A549 (cell line): Measurements from ENCODE around the gene GPRIN2. TPM values are rescaled to one million over a fixed set of nuclear protein-coding genes. Genes with fewer than 3 reads are reported as not detected.

Source experiments
- ATAC-seq, 2 experiments: fragments of 200-7000 bp in 1 of 2; fragments of >200 bp in 1 of 2; cut with Nextera tagmentation in 1 of 2; cut with Tn5 transposase in 1 of 2; 3 replicates each; pipeline versions ENCODE4 v1.8.0 to v1.9.1; 2018 to 2020; ENCODE audit warnings: mild to moderate bottlenecking in 1 of 2, moderate library complexity in 1 of 2
- CTCF ChIA-PET: fragments of 300-600 bp; sonication (Branson Sonifier 250); formaldehyde crosslinking; extraction: SDS; loops from one replicate; lab custom pipeline; 2021; ENCODE audit warnings: antibody characterized with exemption, inconsistent platforms; lab: Yijun Ruan, JAX
- POLR2A ChIA-PET: fragments of 350-600 bp; formaldehyde crosslinking; extraction: SDS; loops from one replicate; lab custom pipeline; 2021; ENCODE audit warnings: antibody characterized with exemption, inconsistent platforms; lab: Yijun Ruan, JAX
- DNase-seq, 2 experiments: peaks; one replicate each; pipeline versions ENCODE4 v3.0.0 to v3.0.0-alpha.2; 2011 to 2016; ENCODE audit warnings: low read depth in 1 of 2, low spot score in 1 of 2
- FAIRE-seq: peaks from 2 replicates; lab custom pipeline; 2011; peaks lifted over from hg19 to GRCh38; lab: Jason Lieb, UNC
- H3K27ac ChIP-seq, 2 experiments: fragments of >200 bp; sonication (Bioruptor Twin); formaldehyde crosslinking; 3 replicates each; pipeline ENCODE4 v1.5.1; 2016 to 2017
- H3K4me1 ChIP-seq: fragments of >200 bp; sonication (Bioruptor Twin); formaldehyde crosslinking; 3 replicates; pipeline ENCODE4 v1.6.1; 2016
- H3K4me2 ChIP-seq: fragments of >200 bp; sonication (Bioruptor Twin); formaldehyde crosslinking; 3 replicates; pipeline ENCODE4 v1.6.1; 2016
- H3K4me3 ChIP-seq: fragments of >200 bp; sonication (Bioruptor Twin); formaldehyde crosslinking; 3 replicates; pipeline ENCODE4 v1.5.1; 2016
- H3K9me3 ChIP-seq: fragments of >200 bp; sonication (Bioruptor Twin); formaldehyde crosslinking; 3 replicates; pipeline ENCODE4 v1.6.1; 2016
- BHLHE40 ChIP-seq: IDR thresholded peaks from 2 replicates; pipeline ENCODE4 v1.6.1; 2012; ENCODE audit warnings: low read depth, low read length, inconsistent platforms
- CHD4 ChIP-seq: fragments of 200-600 bp; sonication (generic); IDR thresholded peaks from 2 replicates; pipeline ENCODE4 v1.6.1; 2016; ENCODE audit warnings: antibody characterized with exemption, mild to moderate bottlenecking, borderline replicate concordance
- CTCF ChIP-seq: fragments of >200 bp; sonication (Bioruptor Twin); formaldehyde crosslinking; IDR thresholded peaks from 3 replicates; pipeline ENCODE4 v1.5.1; 2016
- EP300 ChIP-seq, 2 experiments: fragments of >200 bp; sonication (Bioruptor Twin); formaldehyde crosslinking; IDR thresholded peaks; 2 replicates in 1 of 2; 3 replicates in 1 of 2; pipeline ENCODE4 v1.6.1; 2016 to 2017
- ESRRA ChIP-seq: fragments of 150-350 bp; IDR thresholded peaks from 2 replicates; pipeline ENCODE4 v1.6.1; 2014; ENCODE audit warnings: mild to moderate bottlenecking, low read length, borderline replicate concordance
- FOSB ChIP-seq: fragments of 250-450 bp; sonication (Bioruptor Pico); IDR thresholded peaks from 2 replicates; pipeline ENCODE4 v1.5.0; 2020; ENCODE audit warnings: mild to moderate bottlenecking, moderate library complexity
- HES2 ChIP-seq: fragments of >200 bp; sonication (Bioruptor Twin); formaldehyde crosslinking; IDR thresholded peaks from 2 replicates; pipeline ENCODE4 v1.6.1; 2016
- JUN ChIP-seq, 2 experiments: fragments of >200 bp; sonication (Bioruptor Twin); formaldehyde crosslinking; IDR thresholded peaks; 2 replicates in 1 of 2; 3 replicates in 1 of 2; pipeline ENCODE4 v1.6.1; 2016 to 2017
- MYC ChIP-seq: IDR thresholded peaks from 2 replicates; pipeline ENCODE4 v1.6.1; 2012; ENCODE audit warnings: mild to moderate bottlenecking, inconsistent platforms, low read length, improper control_type of control experiment, borderline replicate concordance
- NFE2L2 ChIP-seq: fragments of 150-350 bp; conservative IDR thresholded peaks from 2 replicates; pipeline ENCODE4 v1.6.1; 2014; ENCODE audit warnings: low read length
- PHF8 ChIP-seq: fragments of 200-600 bp; sonication (generic); IDR thresholded peaks from 2 replicates; pipeline ENCODE4 v1.6.1; 2016; ENCODE audit warnings: low read depth, mild to moderate bottlenecking, antibody characterized with exemption, moderate library complexity, borderline replicate concordance
- RAD21 ChIP-seq, 2 experiments: fragments of >200 bp in 1 of 2; sonication (Bioruptor Twin) in 1 of 2; formaldehyde crosslinking in 1 of 2; IDR thresholded peaks in 1 of 2; conservative IDR thresholded peaks in 1 of 2; 2 replicates in 1 of 2; 3 replicates in 1 of 2; pipeline ENCODE4 v1.6.1; 2012 to 2018; ENCODE audit warnings: inconsistent platforms in 1 of 2
- RFX5 ChIP-seq: fragments of 450-650 bp; IDR thresholded peaks from 2 replicates; pipeline ENCODE4 v1.7.1; 2014; ENCODE audit warnings: antibody characterized with exemption, mild to moderate bottlenecking, moderate library complexity
- SMC3 ChIP-seq: fragments of >200 bp; sonication (Bioruptor Twin); formaldehyde crosslinking; IDR thresholded peaks from 3 replicates; pipeline ENCODE4 v1.6.1; 2018; ENCODE audit warnings: inconsistent platforms
- WGBS: methylation state at CpG from one replicate; pipeline ENCODE4 v1.1.6; 2017; ENCODE audit errors: missing lambda C conversion rate; 5-methylcytosine and 5-hydroxymethylcytosine counted together
- polyA plus RNA-seq, 4 experiments: library from polyadenylated mRNA; depleted of rRNA in 3 of 4; stranded (reverse); fragments of >200 nt; fragmentation: RNase III in 1 of 4; extraction: RNeasy Plus Mini Kit Qiagen cat#74134 plus additional on column Dnase treatment in 1 of 4; gene quantifications; 2 replicates in 3 of 4; 3 replicates in 1 of 4; pipeline ENCODE4 v1.2.3, GENCODE V29; 2011 to 2017
- TF ChIP-seq, protein P1 (sequence below): IDR thresholded peaks from 2 replicates; pipeline ENCODE4 v1.6.1; 2012
- TF ChIP-seq, protein P2 (sequence below): IDR thresholded peaks from 2 replicates; pipeline ENCODE4 v1.6.1; 2012; ENCODE audit warnings: low read depth, borderline replicate concordance
- TF ChIP-seq, protein P3 (sequence below): fragments of 450-650 bp; IDR thresholded peaks from 2 replicates; pipeline ENCODE4 v1.6.1; 2014; ENCODE audit warnings: antibody characterized with exemption
- TF ChIP-seq, protein P4 (sequence below): fragments of 150-350 bp; IDR thresholded peaks from 2 replicates; pipeline ENCODE4 v1.6.1; 2014; ENCODE audit warnings: low read depth, mild to moderate bottlenecking, low read length
- TF ChIP-seq, protein P5 (sequence below): IDR thresholded peaks from 2 replicates; pipeline ENCODE4 v1.6.1; 2012

Gene GPRIN2
- polyA plus RNA-seq, 2 of the 4 experiments (the other 2 are of a cell fraction): 8.8 to 29.9 TPM

DNA sequence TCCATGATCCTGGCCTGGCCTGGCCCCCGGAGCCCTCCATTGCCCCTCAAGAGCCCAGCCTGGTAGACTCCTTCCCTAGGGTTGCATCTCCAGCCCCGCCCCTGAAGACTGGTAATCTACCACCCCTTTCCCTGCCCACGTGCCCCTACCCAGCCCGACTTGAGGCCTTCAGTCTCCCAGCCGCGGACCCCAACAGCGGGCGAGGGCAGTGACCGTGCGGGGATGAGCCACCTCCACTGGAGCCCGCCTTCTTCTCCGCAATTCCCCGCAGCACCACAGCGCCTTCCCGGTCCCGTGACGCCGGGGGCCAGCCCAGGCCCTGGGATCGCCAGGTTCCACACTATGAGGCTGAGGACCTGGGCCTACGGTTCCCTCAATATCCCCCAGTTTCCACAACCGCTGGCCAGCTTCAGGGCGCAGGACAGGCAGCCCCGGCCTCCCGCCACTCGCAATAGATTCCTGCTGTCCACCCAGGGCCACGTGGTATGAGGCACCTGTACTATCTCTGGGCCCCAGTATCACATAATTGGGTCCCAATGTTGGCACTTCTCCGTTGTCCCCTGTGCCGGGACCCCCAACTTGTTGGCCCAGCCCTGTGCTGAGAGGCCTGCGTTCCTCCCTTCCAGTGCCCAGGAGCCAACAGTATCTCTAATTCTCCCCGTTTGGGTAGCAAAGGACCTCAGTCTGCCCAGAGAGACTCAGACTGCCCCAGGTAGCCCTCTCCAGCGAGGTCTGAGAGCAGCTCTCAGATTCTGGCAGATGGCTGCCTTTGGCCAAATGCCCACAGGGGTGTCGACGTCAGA is 1.1 kb upstream of the GPRIN2 start:
- peak in 1 of 2 experiments; percentile 38 for DNase-seq
- Histone ChIP-seq H3K4me2 (peak overlapping the region; percentile 68), H3K9me3 (no peaks in the 10 kb centered on the region), H3K4me3 (0 out of 3 replicates have a peak overlapping the region, but pooled peaks have one; percentile 70), H3K4me1 (peaks cover 52% of the 10 kb centered on the region), H3K27ac (peak overlapping the region; percentile 88 to 89)
- FAIRE-seq: no peak
- no peak for TF ChIP-seq RFX5
- TF ChIP-seq MYC: no peak
- TF ChIP-seq HES2: 0 out of 2 replicates have a peak, but pooled peaks have one; percentile 20
- ATAC-seq: peak in 1 of 2 experiments; percentile 24; a peak in 3 of 6 replicates
- ChIA-PET CTCF (interaction anchor here (1.5 to 9.4 kb wide), 5 partner anchors 10 to 1218 kb away, joined by 4 to 87 read pairs (median 7); no protein-coding TSS in a partner anchor), POLR2A (interaction anchor here (1.2 to 1.4 kb wide), 2 partner anchors 11 to 13 kb away, joined by 3 to 7 read pairs; no protein-coding TSS in a partner anchor)
- 89% methylated on average over 33 of the region's 33 CpGs for WGBS

DNA sequence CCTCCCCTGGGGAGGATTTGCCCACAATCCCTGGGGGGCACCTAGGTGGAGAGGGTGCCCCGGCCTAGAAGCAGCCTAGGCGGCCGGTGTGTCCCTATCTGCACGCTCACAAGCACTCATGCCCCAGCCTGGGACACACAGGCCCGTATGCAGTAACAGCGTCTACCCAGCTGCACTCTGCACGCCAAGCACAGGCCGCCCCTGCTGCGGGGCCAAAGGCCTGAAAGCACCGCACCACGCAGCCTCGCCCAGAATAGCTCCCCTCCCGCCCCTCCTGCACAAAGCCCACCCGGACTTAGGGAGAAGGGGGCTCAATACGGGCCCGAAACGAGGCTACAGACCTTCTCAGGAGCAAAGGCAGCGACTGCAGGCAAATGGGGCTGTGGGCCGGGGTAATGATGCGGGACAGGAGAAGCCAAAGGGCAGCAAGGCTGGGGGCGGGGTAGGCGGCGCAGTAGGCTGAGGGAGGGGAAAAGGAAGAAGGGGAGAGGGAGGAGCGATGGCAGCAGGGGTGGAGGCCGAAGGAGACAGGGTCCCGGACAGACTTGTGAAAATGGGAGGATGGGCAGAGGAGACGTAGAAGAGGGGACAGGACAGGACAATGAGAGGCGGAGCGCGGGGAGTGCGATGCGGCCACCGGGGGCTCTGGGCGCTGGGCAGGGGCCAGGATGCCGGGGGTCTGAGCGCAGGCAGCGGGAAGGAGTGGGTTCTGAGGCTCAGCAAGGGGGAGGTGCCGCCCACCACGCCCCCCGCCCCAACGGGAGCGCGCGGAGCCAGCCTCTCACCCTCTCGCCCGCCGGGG is 544 bp downstream of the GPRIN2 start:
- no peak for TF ChIP-seq EP300 (IDR thresholded peaks at IDR 0.05)
- TF ChIP-seq, protein P1, sequence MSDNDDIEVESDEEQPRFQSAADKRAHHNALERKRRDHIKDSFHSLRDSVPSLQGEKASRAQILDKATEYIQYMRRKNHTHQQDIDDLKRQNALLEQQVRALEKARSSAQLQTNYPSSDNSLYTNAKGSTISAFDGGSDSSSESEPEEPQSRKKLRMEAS: 0 out of 2 replicates have a peak, but pooled peaks have one; percentile 22
- TF ChIP-seq, protein P2, sequence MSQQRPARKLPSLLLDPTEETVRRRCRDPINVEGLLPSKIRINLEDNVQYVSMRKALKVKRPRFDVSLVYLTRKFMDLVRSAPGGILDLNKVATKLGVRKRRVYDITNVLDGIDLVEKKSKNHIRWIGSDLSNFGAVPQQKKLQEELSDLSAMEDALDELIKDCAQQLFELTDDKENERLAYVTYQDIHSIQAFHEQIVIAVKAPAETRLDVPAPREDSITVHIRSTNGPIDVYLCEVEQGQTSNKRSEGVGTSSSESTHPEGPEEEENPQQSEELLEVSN: no peak
- TF ChIP-seq PHF8: no peak
- TF ChIP-seq JUN (IDR thresholded peaks at IDR 0.05): peak in 1 of 2 experiments; percentile 55; a peak in 1 of 5 replicates
- TF ChIP-seq BHLHE40: no peak
- DNase-seq (peak; percentile 51 to 69), ATAC-seq (peak; percentile 28 to 49), FAIRE-seq (no peak)
- CTCF ChIA-PET: interaction anchor here (1.5 to 9.4 kb wide), 2 partner anchors 9 to 16 kb away, joined by 4 to 87 read pairs; no protein-coding TSS in a partner anchor
- peak overlapping the region; percentile 70 for H3K4me3 ChIP-seq
- peaks cover 68% of the 10 kb centered on the region for H3K4me1 ChIP-seq
- peak overlapping the region; percentile 88 to 89 for H3K27ac ChIP-seq
- no peaks in the 10 kb centered on the region for H3K9me3 ChIP-seq
- peak overlapping the region; percentile 68 for H3K4me2 ChIP-seq
- 51% methylated on average over 47 of the region's 47 CpGs for WGBS
- POLR2A ChIA-PET: interaction anchor here (0.6 to 1.4 kb wide), 4 partner anchors 9 to 40 kb away, joined by 3 to 9 read pairs (median 6); no protein-coding TSS in a partner anchor

- H3K4me2 ChIP-seq: peak overlapping the region; percentile 68
- CTCF ChIA-PET: interaction anchor here (2.2 to 9.4 kb wide), 2 partner anchors 8 to 15 kb away, joined by 7 to 87 read pairs; no protein-coding TSS in a partner anchor
- no peak for TF ChIP-seq JUN (IDR thresholded peaks at IDR 0.05)
- TF ChIP-seq, protein P3, sequence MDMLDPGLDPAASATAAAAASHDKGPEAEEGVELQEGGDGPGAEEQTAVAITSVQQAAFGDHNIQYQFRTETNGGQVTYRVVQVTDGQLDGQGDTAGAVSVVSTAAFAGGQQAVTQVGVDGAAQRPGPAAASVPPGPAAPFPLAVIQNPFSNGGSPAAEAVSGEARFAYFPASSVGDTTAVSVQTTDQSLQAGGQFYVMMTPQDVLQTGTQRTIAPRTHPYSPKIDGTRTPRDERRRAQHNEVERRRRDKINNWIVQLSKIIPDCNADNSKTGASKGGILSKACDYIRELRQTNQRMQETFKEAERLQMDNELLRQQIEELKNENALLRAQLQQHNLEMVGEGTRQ: no peak; the same call in 1 of the 2 replicates
- TF ChIP-seq CTCF: no peak
- TF ChIP-seq, protein P1: no peak
- TF ChIP-seq, protein P4, sequence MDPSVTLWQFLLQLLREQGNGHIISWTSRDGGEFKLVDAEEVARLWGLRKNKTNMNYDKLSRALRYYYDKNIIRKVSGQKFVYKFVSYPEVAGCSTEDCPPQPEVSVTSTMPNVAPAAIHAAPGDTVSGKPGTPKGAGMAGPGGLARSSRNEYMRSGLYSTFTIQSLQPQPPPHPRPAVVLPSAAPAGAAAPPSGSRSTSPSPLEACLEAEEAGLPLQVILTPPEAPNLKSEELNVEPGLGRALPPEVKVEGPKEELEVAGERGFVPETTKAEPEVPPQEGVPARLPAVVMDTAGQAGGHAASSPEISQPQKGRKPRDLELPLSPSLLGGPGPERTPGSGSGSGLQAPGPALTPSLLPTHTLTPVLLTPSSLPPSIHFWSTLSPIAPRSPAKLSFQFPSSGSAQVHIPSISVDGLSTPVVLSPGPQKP: no peak
- TF ChIP-seq SMC3: no peak
- TF ChIP-seq NFE2L2: no peak
- TF ChIP-seq RAD21 (conservative IDR thresholded peaks at IDR 0.05 in 1 of 2, IDR thresholded peaks at IDR 0.05 in 1 of 2): no peak
- TF ChIP-seq CHD4: no peak
- no peak for TF ChIP-seq RFX5
- no peak for TF ChIP-seq ESRRA
- TF ChIP-seq, protein P5, sequence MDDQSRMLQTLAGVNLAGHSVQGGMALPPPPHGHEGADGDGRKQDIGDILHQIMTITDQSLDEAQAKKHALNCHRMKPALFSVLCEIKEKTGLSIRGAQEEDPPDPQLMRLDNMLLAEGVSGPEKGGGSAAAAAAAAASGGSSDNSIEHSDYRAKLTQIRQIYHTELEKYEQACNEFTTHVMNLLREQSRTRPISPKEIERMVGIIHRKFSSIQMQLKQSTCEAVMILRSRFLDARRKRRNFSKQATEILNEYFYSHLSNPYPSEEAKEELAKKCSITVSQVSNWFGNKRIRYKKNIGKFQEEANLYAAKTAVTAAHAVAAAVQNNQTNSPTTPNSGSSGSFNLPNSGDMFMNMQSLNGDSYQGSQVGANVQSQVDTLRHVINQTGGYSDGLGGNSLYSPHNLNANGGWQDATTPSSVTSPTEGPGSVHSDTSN: no peak
- TF ChIP-seq FOSB (CRISPR knock-in tag): no peak
Observed at GRCh38 chr10:46555366-46555712, 1.1 kb downstream of the GPRIN2 start.

More at GRCh38 chr10:46555366-46555712, 1.1 kb downstream of the GPRIN2 start:
- Histone ChIP-seq H3K4me3 (peak overlapping the region; percentile 70), H3K27ac (peak overlapping the region; percentile 88 to 89), H3K4me1 (peaks cover 71% of the 10 kb centered on the region), H3K9me3 (no peaks in the 10 kb centered on the region)
- WGBS: 39% methylated on average over 4 of the region's 4 CpGs
- ATAC-seq (peak in 1 of 2 experiments; percentile 6; a peak in 3 of 6 replicates), FAIRE-seq (no peak), DNase-seq (no peak)
- POLR2A ChIA-PET: interaction anchor here (0.6 to 1.1 kb wide), 2 partner anchors 11 to 39 kb away, joined by 3 to 5 read pairs; no protein-coding TSS in a partner anchor
